ENCODE results near the gene MYO7A.
A peak's percentile ranks its signal among the peaks of the same experiment; 100 is the strongest.

Gene MYO7A

GRCh38 chr11:77187776-77188632, 60.0 kb downstream of the MYO7A start:
- DNase-seq: peak; percentile 72

- no peak for DNase-seq
These were observed 60.8 kb downstream of the MYO7A start for GRCh38 chr11:77188633-77189491.

DNA sequence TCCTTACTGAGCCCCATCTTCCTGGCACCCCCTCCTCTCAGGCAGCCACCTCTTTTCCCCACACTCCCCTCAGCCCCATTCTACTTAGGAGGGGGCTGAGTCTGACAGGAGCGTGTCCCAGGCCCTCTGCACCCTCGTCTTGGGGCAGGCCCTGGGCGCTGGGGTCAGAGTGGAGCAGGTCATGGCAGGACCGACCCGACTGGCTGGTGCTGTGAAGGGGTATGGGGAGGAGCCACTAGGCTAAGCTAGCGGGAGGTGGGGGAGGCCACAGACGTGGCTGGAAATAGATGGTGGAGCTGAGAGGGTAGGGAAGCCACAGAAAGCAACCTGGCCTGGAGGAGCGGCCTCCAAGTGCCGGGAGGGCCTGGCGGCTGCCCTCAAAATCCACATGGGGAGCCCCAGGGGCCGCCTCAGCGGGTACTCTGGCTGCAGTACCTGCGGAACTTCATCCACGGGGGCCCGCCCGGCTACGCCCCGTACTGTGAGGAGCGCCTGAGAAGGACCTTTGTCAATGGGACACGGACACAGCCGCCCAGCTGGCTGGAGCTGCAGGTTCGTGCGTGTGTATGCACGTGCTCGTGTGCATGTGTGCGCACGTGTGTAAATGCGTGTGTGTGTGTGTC, 61.7 kb downstream of the MYO7A start:
- no peak for DNase-seq

- no peak for DNase-seq
These were observed 62.5 kb downstream of the MYO7A start for GRCh38 chr11:77190331-77191075.

GRCh38 chr11:77191429-77191822, 63.4 kb downstream of the MYO7A start:
- DNase-seq: no peak

DNA sequence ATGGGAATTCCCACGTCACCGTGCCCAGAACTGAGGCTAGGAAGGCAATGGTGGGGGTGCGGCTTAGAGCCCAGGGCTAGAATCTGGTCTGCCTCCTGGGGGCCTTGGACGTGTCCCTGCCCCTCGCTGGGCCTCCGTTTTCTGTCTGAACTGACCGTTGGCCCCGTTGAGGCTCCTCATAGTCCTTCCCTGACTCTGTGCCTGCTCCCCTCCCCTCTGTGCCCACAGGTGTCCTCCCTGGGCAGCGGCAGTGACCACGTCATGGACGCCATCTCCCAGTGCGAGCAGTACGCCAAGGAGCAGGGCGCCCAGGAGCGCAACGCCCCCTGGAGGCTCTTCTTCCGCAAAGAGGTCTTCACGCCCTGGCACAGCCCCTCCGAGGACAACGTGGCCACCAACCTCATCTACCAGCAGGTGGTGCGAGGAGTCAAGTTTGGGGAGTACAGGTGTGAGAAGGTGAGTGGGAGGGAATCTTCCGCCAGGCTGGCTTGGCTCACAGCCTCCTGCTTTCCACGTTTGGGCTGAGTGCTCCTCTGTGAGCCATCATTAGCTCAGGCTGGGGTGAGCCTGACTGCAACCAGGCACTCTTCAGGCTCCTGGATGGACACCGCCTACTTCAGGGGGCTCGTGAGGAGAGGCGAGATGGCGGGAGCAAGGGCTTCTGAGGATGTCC, 63.9 kb downstream of the MYO7A start:
- DNase-seq: peak; percentile 85

DNA sequence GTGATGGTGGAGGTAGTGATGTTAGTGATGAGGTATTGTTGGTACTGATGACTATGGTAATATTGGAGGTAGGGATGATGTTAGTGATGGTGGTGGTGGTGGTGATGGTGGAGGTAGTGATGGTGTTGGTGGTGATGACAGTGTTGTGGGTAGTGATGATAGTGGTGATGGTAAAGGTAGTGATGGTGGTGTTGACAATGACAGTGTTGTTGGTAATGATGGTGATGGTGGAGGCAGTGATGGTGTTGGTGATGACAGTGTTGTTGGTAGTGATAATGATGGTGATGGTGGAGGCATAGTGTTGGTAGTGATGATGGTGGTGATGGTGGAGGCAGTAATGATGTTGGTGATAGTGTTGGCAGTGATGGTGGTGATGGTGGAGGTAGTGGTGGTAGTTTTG, 65.1 kb downstream of the MYO7A start:
- no peak for DNase-seq

- no peak for DNase-seq
These were observed 66.1 kb downstream of the MYO7A start for GRCh38 chr11:77193911-77194830.

DNA sequence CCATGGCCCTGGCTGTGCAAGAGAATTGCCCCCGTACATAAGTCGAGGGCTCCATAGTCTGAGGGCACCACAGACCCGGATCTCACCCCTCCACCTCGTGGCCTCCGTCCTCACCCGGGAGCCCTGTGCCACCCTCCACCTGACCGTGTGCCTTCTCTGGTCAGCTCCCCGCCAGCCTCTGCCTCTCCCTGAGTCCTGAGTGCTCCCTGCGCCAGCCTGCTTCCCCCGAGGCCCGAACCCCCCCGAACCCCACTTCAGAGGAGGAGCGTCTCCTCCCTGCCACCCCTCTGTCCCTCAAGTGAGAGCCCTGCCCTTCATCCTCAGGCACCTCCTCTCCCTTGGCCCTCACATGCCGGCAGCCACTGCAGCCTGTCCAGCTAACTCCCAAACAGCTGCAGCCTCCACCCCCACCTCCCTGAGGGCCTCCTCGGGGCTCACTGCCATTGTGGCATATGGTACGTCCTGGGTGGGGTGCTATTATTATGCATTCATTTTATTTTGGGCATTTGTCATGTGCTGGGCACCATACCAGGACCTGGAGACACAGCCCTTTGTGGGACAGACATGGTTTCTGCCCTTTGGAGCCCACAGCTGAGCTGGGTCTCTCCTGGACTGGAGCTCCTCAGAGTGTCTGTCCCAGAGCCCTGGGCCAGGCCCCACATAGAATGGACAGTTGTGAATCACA, 67.2 kb downstream of the MYO7A start:
- DNase-seq: no peak

DNA sequence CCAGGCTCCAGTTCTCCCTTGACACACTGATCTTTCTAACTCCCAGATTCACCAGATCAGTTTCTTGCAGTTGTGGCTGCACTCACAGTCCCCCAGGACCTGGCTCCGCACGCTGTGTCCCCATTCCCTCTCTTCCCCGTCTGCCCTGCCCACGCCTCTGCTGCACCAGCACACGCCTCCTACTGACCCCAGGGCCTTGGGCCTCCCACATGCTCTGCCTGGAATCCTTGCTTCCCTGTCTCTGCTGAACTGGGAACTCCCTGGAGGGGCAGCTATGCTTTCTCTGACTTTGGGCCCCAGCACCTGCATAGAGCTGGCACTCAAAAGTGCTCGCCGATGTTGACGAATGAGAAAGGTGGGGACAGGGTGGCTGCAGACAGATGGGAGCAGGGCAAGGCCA, 68.9 kb downstream of the MYO7A start:
- DNase-seq: no peak

DNA sequence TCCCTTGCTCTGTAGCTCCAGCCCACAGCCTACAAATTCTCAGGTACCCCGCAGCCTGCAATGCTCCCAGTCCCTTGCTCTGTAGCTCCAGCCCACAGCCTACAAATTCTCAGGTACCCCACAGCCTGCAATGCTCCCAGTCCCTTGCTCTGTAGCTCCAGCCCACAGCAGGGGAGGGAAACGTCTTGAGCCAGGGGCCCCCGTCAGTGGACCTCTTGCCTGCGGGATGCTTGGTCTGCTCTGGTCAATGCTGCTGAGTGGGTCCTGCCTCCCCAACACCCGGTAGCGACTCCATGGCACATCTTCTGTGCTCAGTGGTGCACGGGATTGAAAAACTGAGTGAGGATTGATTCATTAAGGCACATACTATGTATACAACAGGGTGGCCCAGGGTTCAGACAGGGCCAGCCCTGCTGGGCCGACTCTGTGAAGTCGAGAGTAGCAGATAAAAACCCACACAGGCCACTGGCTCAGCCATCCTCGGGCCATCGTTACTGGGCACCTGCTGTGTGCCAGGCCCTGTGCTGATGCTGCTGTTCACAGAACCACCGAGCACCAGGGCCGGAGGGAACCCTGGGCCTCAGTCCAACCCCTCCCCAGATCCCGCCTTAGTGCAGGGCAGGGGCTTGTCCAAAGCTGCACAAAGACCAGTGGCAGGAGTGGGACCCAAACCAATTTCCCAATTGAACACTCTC, 69.7 kb downstream of the MYO7A start:
- DNase-seq: no peak

- DNase-seq: peak; percentile 1
These were observed 70.4 kb downstream of the MYO7A start for GRCh38 chr11:77198440-77198849.

DNA sequence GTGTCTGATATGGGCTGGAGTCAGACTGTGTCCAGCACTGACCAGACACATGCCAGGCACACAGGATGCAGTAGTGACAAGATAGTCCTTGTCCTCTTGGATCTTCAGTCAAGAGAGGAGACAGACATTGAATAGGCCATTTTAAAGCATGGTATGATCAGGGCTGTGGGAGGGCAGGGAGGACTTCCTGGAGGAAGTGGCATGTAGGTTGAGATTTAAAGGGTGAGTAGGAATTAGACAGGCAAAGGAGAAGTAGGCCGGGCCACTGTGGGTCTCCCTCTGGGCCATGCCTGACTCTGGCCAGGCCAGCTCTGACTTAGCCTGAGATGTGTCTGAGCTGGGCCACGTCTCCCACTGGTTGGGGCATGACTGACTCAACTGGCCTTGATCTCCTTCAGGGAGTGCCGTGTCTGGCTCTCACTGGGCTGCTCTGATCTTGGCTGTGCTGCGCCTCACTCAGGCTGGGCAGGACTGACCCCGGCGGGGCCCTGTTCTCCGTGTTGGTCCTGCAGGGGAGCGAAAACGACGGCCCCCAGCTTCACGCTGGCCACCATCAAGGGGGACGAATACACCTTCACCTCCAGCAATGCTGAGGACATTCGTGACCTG, 71.2 kb downstream of the MYO7A start:
- no peak for DNase-seq

- DNase-seq: no peak
These were observed 72.6 kb downstream of the MYO7A start for GRCh38 chr11:77200351-77201268.

- DNase-seq: no peak
These were observed 73.3 kb downstream of the MYO7A start for GRCh38 chr11:77201370-77201769.

- DNase-seq: no peak
These were observed 74.2 kb downstream of the MYO7A start for GRCh38 chr11:77201991-77202841.

Data from NCI-H1436 (cell line).